Measurements from ENCODE around the gene FGF5.

The FGF5 gene

GRCh38 chr4:80266253-80266901 is at the start of gene FGF5:
Gene FGF5, plus strand, starts transcription at chr4:80266664. Its CDS starts 161 bp downstream, at chr4:80266825.
- peaks cover 25% of the 10 kb centered on the region for H3K4me1 Mint-ChIP-seq
- ATAC-seq (peak; percentile 59), DNase-seq (ENCODE audit: low spot score in 2 of 2) (no peak)
- no peaks in the 10 kb centered on the region for H3K36me3 Mint-ChIP-seq
- H3K27ac Mint-ChIP-seq, result peak within 1 kb of the TSS; percentile 71
- no peaks in the 10 kb centered on the region for H3K9me3 Mint-ChIP-seq
- H3K4me3 Mint-ChIP-seq, result peak within 1 kb of the TSS; percentile 77

DNA sequence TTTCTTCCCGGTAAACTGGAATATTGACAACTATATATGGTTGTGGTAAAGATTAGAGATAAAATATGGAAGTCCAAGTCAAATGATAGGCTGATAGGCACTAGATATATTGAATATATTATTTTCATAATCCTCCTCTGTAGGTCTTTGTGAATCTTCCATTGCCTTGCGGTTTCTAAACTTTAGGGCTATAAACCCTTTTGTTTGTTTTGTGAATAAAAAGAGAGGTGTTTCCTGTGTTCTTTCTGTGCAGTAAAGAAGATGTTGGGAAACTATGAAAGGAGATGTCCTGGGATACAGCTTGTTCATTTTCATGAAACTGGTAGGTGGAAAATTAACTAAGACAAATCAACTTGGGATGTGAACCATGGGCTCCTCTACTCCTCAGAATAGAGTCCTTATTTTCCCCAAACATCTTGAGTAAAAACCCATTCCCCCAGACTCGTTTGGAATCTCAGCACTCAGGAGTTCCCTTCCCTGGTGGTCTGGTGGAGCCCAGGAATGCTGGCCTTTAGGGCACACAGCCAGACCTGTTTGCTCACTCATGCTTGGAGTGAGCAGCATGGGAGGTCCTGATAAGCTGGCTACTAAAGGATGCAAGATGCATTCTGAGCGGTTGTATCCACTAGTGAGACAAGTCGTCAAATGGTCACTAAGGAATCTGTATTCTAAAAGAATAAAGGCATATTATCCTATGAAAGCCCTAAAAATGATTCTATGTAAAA is 47.0 kb upstream of the FGF5 start:
- Mint-ChIP-seq H3K9me3 (no peaks in the 10 kb centered on the region), H3K36me3 (no peaks in the 10 kb centered on the region), H3K4me1 (no peaks in the 10 kb centered on the region), H3K27ac (no peak overlapping the region), H3K4me3 (no peak overlapping the region)
- no peak for DNase-seq (ENCODE audit: low spot score in 2 of 2)
- no peak for ATAC-seq

DNA sequence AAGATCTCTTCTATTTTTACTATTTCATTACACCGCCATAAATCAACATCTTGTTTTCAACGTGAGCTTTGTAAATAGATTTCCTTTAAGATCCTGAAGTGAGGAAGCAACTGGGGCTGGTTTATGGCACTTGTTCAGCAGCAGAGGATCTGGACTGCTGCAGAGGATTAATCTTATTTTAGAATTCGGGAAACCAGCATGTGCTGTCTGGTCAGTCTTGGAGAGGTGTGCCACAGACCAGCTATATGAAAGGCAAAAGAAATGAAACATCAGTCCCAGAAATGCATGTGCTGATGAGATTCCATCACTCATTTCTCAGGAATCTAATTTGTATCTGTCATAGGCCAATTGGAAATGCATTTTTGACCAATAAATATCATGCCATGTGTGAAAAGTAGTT is 45.8 kb upstream of the FGF5 start:
- Mint-ChIP-seq H3K27ac (no peak overlapping the region), H3K4me1 (no peaks in the 10 kb centered on the region), H3K4me3 (no peak overlapping the region), H3K36me3 (no peaks in the 10 kb centered on the region), H3K9me3 (no peaks in the 10 kb centered on the region)
- DNase-seq (ENCODE audit: low spot score in 2 of 2) (no peak), ATAC-seq (no peak)

DNA sequence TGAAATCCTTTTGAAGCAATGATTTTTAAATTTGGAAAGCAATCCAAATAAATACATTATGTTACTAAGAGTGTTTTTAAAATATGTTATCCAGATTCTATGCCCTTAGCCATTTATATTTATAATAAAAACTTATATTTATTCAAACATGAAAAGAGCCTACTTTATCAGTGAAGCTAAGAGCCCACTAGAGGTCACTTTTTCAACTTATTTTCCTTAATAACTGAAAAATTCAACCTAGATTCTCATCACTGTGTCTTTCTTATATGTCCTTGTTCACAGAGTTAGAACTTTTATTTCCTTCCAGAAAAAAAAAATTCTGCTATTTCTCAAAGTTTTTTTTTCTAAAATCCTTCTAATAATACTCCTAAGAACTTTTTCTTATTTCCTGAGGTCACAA is 45.3 kb upstream of the FGF5 start:
- ATAC-seq, result no peak
- H3K9me3 Mint-ChIP-seq, result no peaks in the 10 kb centered on the region
- H3K4me3 Mint-ChIP-seq, result no peak overlapping the region
- no peaks in the 10 kb centered on the region for H3K36me3 Mint-ChIP-seq
- H3K4me1 Mint-ChIP-seq, result no peaks in the 10 kb centered on the region
- no peak overlapping the region for H3K27ac Mint-ChIP-seq
- DNase-seq (ENCODE audit: low spot score in 2 of 2), result no peak

- H3K4me1 Mint-ChIP-seq, result no peaks in the 10 kb centered on the region
- no peak for DNase-seq (ENCODE audit: low spot score in 2 of 2)
Observed at GRCh38 chr4:80225595-80225994, 40.9 kb upstream of the FGF5 start.

DNA sequence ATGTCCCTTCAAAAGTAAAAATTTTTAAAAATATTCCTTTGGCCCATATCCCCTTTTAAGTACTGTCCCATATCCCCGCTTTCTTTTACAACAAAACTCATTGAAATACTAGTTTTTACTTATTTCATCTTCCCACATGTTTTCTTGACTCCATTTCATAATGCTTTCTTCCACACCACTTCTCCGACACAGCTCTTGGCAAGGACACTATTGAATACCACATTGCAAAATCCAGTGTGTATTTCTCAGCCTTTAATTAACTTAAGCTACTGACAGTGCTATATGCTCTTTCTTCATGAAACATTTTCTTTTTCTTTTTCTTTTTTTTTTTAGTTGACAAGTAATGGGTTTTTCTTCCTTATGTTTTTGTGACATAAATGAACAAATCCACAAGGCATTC is 40.4 kb upstream of the FGF5 start:
- DNase-seq (ENCODE audit: low spot score in 2 of 2) (no peak), ATAC-seq (no peak)
- Mint-ChIP-seq H3K4me3 (no peak overlapping the region), H3K36me3 (no peaks in the 10 kb centered on the region), H3K4me1 (no peaks in the 10 kb centered on the region), H3K9me3 (no peaks in the 10 kb centered on the region), H3K27ac (no peak overlapping the region)

More at GRCh38 chr4:80225595-80225994, 40.9 kb upstream of the FGF5 start:
- Mint-ChIP-seq H3K27ac (no peak overlapping the region), H3K36me3 (no peaks in the 10 kb centered on the region), H3K9me3 (no peaks in the 10 kb centered on the region), H3K4me3 (no peak overlapping the region)
- no peak for ATAC-seq

DNA sequence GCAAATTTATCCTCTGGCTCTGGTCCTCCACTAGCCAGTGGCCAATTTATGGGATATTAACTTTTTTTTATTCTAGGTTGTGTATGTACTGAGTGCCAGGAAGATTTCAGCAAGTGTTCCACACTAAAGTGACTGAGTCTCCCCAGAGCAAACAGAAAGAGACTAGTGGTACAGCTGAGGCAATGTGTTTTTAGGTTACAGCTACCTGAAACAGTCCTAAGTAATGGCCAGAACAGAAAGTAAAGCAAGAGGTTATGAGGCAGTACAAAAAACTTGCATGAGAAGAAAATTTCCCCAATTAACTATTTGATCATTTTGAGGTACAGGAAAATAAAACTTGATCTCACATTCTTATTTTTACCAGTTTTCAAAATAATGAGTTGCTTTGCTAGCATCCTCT is 38.0 kb upstream of the FGF5 start:
- no peaks in the 10 kb centered on the region for H3K4me1 Mint-ChIP-seq
- H3K36me3 Mint-ChIP-seq, result no peaks in the 10 kb centered on the region
- H3K27ac Mint-ChIP-seq, result no peak overlapping the region
- no peaks in the 10 kb centered on the region for H3K9me3 Mint-ChIP-seq
- DNase-seq (ENCODE audit: low spot score in 2 of 2) (no peak), ATAC-seq (no peak)
- H3K4me3 Mint-ChIP-seq, result no peak overlapping the region

DNA sequence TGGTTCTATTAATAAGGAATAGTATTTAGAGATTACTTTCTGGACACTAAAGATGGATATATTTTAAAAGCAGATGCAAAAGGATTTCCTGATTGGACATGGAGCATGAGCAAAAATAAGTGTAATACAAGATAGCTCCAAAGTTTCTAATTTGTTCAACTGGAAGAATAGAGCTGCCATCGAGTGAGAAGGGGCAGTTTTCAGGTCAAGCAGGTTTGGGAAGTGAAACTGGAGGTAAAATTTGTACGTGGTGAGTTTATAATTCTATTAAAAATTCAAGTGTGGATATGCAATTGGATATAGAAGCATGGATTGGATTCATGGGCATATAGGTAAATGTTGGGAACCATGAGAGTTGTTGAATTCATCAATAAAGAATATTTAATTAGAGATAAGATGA is 37.3 kb upstream of the FGF5 start:
- H3K9me3 Mint-ChIP-seq, result no peaks in the 10 kb centered on the region
- H3K4me1 Mint-ChIP-seq, result no peaks in the 10 kb centered on the region
- DNase-seq (ENCODE audit: low spot score in 2 of 2) (no peak), ATAC-seq (no peak)
- no peak overlapping the region for H3K4me3 Mint-ChIP-seq
- no peaks in the 10 kb centered on the region for H3K36me3 Mint-ChIP-seq
- H3K27ac Mint-ChIP-seq, result no peak overlapping the region

GRCh38 chr4:80229590-80229989 is 36.9 kb upstream of the FGF5 start:
- H3K4me3 Mint-ChIP-seq, result no peak overlapping the region
- no peak for DNase-seq (ENCODE audit: low spot score in 2 of 2)
- no peaks in the 10 kb centered on the region for H3K9me3 Mint-ChIP-seq
- no peaks in the 10 kb centered on the region for H3K4me1 Mint-ChIP-seq
- H3K27ac Mint-ChIP-seq, result no peak overlapping the region
- H3K36me3 Mint-ChIP-seq, result no peaks in the 10 kb centered on the region
- ATAC-seq, result no peak

- H3K27ac Mint-ChIP-seq, result no peak overlapping the region
- H3K36me3 Mint-ChIP-seq, result no peaks in the 10 kb centered on the region
- no peak overlapping the region for H3K4me3 Mint-ChIP-seq
- ATAC-seq (no peak), DNase-seq (ENCODE audit: low spot score in 2 of 2) (no peak)
- no peaks in the 10 kb centered on the region for H3K4me1 Mint-ChIP-seq
- H3K9me3 Mint-ChIP-seq, result no peaks in the 10 kb centered on the region
Observed at GRCh38 chr4:80231180-80231579, 35.3 kb upstream of the FGF5 start.

GRCh38 chr4:80232707-80233370 is 33.6 kb upstream of the FGF5 start:
- Mint-ChIP-seq H3K9me3 (no peaks in the 10 kb centered on the region), H3K36me3 (no peaks in the 10 kb centered on the region), H3K4me1 (no peaks in the 10 kb centered on the region), H3K4me3 (no peak overlapping the region), H3K27ac (no peak overlapping the region)
- DNase-seq (ENCODE audit: low spot score in 2 of 2) (no peak), ATAC-seq (no peak)

DNA sequence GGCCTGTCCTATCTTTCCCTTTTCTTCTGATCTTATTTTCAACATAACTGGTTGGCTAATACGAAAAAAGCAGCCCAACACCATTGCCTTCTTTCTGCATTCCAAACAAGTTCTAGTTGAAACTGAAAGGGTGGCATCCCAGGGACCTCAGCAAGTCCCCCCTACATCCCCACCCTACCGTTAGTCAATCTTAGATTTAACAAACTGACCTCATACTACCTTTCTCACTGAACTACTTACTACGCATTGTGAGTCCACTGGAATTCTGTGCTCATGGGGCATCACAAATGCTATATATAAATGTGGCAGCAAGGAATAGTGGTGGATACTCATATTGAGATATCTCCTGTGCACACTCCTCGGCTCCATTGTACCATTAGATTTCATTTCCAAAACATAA is 33.1 kb upstream of the FGF5 start:
- Mint-ChIP-seq H3K36me3 (no peaks in the 10 kb centered on the region), H3K4me3 (no peak overlapping the region)
- no peak for ATAC-seq

DNA sequence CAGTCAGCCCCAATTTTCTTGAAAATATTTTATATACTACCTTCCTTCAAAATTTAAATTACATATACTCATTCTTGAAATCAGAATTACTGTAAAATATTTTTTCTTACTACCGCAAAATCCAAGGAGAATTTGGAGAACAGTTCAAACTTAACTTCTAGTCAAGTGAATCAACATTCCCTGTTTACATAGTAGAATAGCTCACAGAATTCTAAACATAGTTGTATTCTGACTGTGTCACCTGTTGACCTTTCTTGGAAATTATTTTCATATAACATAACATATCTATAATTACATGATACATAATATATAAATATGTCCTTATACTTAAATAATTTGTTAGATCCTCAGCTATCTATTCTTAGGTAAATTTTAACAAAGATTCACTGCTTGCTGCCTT is 31.0 kb upstream of the FGF5 start:
- Mint-ChIP-seq H3K27ac (no peak overlapping the region), H3K36me3 (no peaks in the 10 kb centered on the region), H3K4me3 (no peak overlapping the region), H3K9me3 (no peaks in the 10 kb centered on the region), H3K4me1 (no peaks in the 10 kb centered on the region)
- DNase-seq (ENCODE audit: low spot score in 2 of 2) (no peak), ATAC-seq (no peak)

More for the DNA sequence above, 33.1 kb upstream of the FGF5 start:
- no peaks in the 10 kb centered on the region for H3K4me1 Mint-ChIP-seq
- no peak overlapping the region for H3K27ac Mint-ChIP-seq
- DNase-seq (ENCODE audit: low spot score in 2 of 2), result no peak
- H3K9me3 Mint-ChIP-seq, result no peaks in the 10 kb centered on the region

GRCh38 chr4:80237992-80238391 is 28.5 kb upstream of the FGF5 start:
- no peaks in the 10 kb centered on the region for H3K4me1 Mint-ChIP-seq
- no peak for ATAC-seq

DNA sequence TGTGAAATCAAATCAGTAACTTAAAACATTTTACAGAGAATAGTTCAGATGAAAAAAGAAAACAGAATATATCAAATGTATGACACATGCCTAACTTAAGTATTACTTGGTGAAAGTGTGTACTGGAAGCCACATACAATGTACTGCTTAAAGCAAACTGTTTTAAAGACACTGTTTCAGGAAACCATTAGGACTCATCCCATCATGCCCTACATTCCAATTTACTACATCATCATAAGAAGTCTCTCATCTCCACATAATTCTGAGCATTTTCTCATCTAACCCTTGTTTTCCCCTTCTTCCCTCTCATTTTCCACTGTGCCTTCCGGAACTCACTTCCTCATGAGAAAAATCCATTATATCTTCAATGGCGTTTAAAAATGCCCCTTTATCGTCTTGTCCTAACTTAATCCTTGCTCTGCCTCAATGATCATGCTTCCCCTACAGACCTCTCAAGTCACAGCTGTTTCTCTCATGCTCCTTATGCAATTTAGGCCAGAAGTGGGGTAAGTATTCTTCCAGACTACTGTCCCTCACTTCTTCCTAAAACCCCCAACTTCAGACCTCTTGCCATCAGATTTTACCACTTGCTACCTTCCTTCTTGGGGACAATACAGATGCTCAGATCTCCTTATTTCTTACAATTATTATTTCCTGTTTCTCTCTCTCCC is 26.8 kb upstream of the FGF5 start:
- no peak for ATAC-seq
- H3K36me3 Mint-ChIP-seq, result no peaks in the 10 kb centered on the region
- H3K27ac Mint-ChIP-seq, result no peak overlapping the region
- H3K4me1 Mint-ChIP-seq, result no peaks in the 10 kb centered on the region
- DNase-seq (ENCODE audit: low spot score in 2 of 2), result no peak
- H3K9me3 Mint-ChIP-seq, result no peaks in the 10 kb centered on the region
- H3K4me3 Mint-ChIP-seq, result no peak overlapping the region

More at GRCh38 chr4:80237992-80238391, 28.5 kb upstream of the FGF5 start:
- H3K27ac Mint-ChIP-seq, result no peak overlapping the region
- DNase-seq (ENCODE audit: low spot score in 2 of 2), result no peak
- H3K36me3 Mint-ChIP-seq, result no peaks in the 10 kb centered on the region
- no peaks in the 10 kb centered on the region for H3K9me3 Mint-ChIP-seq
- no peak overlapping the region for H3K4me3 Mint-ChIP-seq

Data from stimulated activated effector memory CD8-positive, alpha-beta T cell treated with anti-CD3 and anti-CD28 coated beads, Interleukin-12 subunit alpha, Interleukin-12 subunit beta, amount 100 ng/mL, for 72 hours (primary cell).